K562 (cell line): Measurements from ENCODE around the gene TMEM120A. TPM values are rescaled to one million over a fixed set of nuclear protein-coding genes. Genes with fewer than 3 reads are reported as not detected.

Source experiments
- BDP1 ChIP-seq: IDR thresholded peaks from 3 replicates; pipeline ENCODE4 v1.6.1; 2011; ENCODE audit not compliant: insufficient read length, insufficient read depth
- E2F3 ChIP-seq: fragments of 250-450 bp; sonication (Bioruptor Pico); IDR thresholded peaks from 2 replicates; pipeline ENCODE4 v1.4.0; 2020; ENCODE audit warnings: mild to moderate bottlenecking
- MAFK ChIP-seq: IDR thresholded peaks from 2 replicates; pipeline ENCODE4 v1.6.1; 2011; ENCODE audit warnings: low read length, improper control_type of control experiment
- MITF ChIP-seq: IDR thresholded peaks from 2 replicates; pipeline ENCODE4 v1.6.1; 2014; ENCODE audit warnings: antibody characterized with exemption
- MYC ChIP-seq, 2 experiments: fragments of 250-450 bp in 1 of 2; sonication (Bioruptor Pico) in 1 of 2; IDR thresholded peaks; 2 replicates each; pipeline versions ENCODE4 v1.5.1 to v1.6.1; 2012 to 2021; ENCODE audit warnings: low read depth in 2 of 2, borderline replicate concordance in 1 of 2, improper control_type of control experiment in 1 of 2, low read length in 1 of 2, mild to moderate bottlenecking in 1 of 2, moderate library complexity in 1 of 2
- SRSF9 ChIP-seq: fragments of 200-400 bp; formaldehyde crosslinking; IDR thresholded peaks from 2 replicates; pipeline ENCODE4 v1.6.1; 2017; ENCODE audit warnings: low read depth, low read length, borderline replicate concordance
- THRAP3 ChIP-seq: fragments of 450-650 bp; IDR thresholded peaks from 2 replicates; pipeline ENCODE4 v1.6.1; 2016; ENCODE audit warnings: mild to moderate bottlenecking, inconsistent platforms, borderline replicate concordance
- U2AF2 ChIP-seq: fragments of 200-400 bp; formaldehyde crosslinking; optimal IDR thresholded peaks from 2 replicates; pipeline ENCODE3; 2017; ENCODE audit warnings: low read depth, mild to moderate bottlenecking, low read length
- ZBTB11 ChIP-seq, 3 experiments: fragments of 200-800 bp in 1 of 3; fragments of 250-450 bp in 1 of 3; fragments of 450-650 bp in 1 of 3; sonication (Bioruptor Pico) in 1 of 3; sonication (Bioruptor generic) in 1 of 3; formaldehyde crosslinking in 1 of 3; IDR thresholded peaks; 2 replicates each; pipeline versions ENCODE4 v1.6.1 to v1.8.0; 2016 to 2022; ENCODE audit warnings: mild to moderate bottlenecking in 2 of 3, missing genetic modification characterization in 2 of 3, missing compliant biosample characterization in 1 of 3, moderate library complexity in 1 of 3
- ZFP36 ChIP-seq: fragments of 150-350 bp; IDR thresholded peaks from 2 replicates; pipeline ENCODE4 v1.6.1; 2018; ENCODE audit warnings: low read length, low read depth; ENCODE audit not compliant: partially characterized antibody
- ZNF518B ChIP-seq: fragments of 250-450 bp; sonication (Bioruptor Pico); IDR thresholded peaks from 2 replicates; pipeline ENCODE4 v1.5.0; 2021; ENCODE audit warnings: mild to moderate bottlenecking, moderate library complexity
- polyA plus RNA-seq, 8 experiments: library from polyadenylated mRNA; depleted of rRNA in 4 of 8; stranded (reverse) in 5 of 8; unstranded in 3 of 8; fragments of >200 nt; fragmentation: Nextera tagmentation in 2 of 8; fragmentation: Illumina TruSeq in 1 of 8; extraction: Ambion mirVana in 2 of 8; extraction: Trizol in 1 of 8; gene quantifications; 2 replicates each; pipeline versions ENCODE4 v1.2.1 to v1.2.3, GENCODE V29; 2011 to 2014; ENCODE audit warnings: inconsistent platforms in 1 of 8, missing spikeins in 1 of 8
- total RNA-seq, 7 experiments: library from RNA; depleted of rRNA in 6 of 7; stranded (reverse); fragments of >200 nt in 6 of 7; fragmentation: Illumina TruSeq in 2 of 7; extraction: Trizol in 2 of 7; gene quantifications; 2 replicates each; pipeline versions ENCODE4 v1.2.1 to v1.2.3, GENCODE V29; 2011 to 2021; ENCODE audit warnings: low replicate concordance in 1 of 7
- TF ChIP-seq, protein P1 (sequence below): fragments of 450-650 bp; IDR thresholded peaks from 2 replicates; pipeline ENCODE4 v1.7.1; 2018; ENCODE audit warnings: mild to moderate bottlenecking, low read depth; ENCODE audit not compliant: partially characterized antibody
- TF ChIP-seq, protein P2 (sequence below): sonication (generic); formaldehyde crosslinking; IDR thresholded peaks from 2 replicates; pipeline ENCODE4 v1.8.0; 2022; ENCODE audit warnings: mild to moderate bottlenecking, missing genetic modification reagents

The TMEM120A gene
- total and polyA plus RNA-seq, 9 of the 15 experiments (the other 6 are each of a cell fraction or from before 2014, with no cell fraction given), result 2.3 to 90.2 (median 22.9) TPM

GRCh38 chr7:75937958-75938786, 56.2 kb downstream of the TMEM120A start (continued):
- TF ChIP-seq ZBTB11 (CRISPR knock-in tag; IDR thresholded peaks at IDR 0.05), result peak in 1 of 3 experiments; percentile 62; a peak in 2 of 6 replicates
- no peak for TF ChIP-seq BDP1
- TF ChIP-seq ZFP36, result peak; percentile 43
- TF ChIP-seq ZNF518B (CRISPR knock-in tag), result no peak
- no peak for TF ChIP-seq SRSF9
- peak; percentile 98 for TF ChIP-seq MYC (IDR thresholded peaks at IDR 0.05; ENCODE audit: low read depth, low read length)
- TF ChIP-seq MYC (CRISPR knock-in tag; IDR thresholded peaks at IDR 0.05; ENCODE audit: borderline replicate concordance, low read depth), result peak; percentile 86; the same call in 1 of the 2 replicates
- TF ChIP-seq U2AF2, result no peak
- TF ChIP-seq, protein P1, sequence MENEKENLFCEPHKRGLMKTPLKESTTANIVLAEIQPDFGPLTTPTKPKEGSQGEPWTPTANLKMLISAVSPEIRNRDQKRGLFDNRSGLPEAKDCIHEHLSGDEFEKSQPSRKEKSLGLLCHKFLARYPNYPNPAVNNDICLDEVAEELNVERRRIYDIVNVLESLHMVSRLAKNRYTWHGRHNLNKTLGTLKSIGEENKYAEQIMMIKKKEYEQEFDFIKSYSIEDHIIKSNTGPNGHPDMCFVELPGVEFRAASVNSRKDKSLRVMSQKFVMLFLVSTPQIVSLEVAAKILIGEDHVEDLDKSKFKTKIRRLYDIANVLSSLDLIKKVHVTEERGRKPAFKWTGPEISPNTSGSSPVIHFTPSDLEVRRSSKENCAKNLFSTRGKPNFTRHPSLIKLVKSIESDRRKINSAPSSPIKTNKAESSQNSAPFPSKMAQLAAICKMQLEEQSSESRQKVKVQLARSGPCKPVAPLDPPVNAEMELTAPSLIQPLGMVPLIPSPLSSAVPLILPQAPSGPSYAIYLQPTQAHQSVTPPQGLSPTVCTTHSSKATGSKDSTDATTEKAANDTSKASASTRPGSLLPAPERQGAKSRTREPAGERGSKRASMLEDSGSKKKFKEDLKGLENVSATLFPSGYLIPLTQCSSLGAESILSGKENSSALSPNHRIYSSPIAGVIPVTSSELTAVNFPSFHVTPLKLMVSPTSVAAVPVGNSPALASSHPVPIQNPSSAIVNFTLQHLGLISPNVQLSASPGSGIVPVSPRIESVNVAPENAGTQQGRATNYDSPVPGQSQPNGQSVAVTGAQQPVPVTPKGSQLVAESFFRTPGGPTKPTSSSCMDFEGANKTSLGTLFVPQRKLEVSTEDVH, result peak; percentile 55
- TF ChIP-seq THRAP3, result no peak
- peak; percentile 100 for TF ChIP-seq MAFK
- peak; percentile 92 for TF ChIP-seq MITF
- TF ChIP-seq E2F3 (CRISPR knock-in tag), result no peak
- TF ChIP-seq, protein P2, sequence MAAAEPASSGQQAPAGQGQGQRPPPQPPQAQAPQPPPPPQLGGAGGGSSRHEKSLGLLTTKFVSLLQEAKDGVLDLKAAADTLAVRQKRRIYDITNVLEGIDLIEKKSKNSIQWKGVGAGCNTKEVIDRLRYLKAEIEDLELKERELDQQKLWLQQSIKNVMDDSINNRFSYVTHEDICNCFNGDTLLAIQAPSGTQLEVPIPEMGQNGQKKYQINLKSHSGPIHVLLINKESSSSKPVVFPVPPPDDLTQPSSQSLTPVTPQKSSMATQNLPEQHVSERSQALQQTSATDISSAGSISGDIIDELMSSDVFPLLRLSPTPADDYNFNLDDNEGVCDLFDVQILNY (CRISPR knock-in tag), result no peak
